Thyroid gland (tissue), 4 donors: ENCODE measurements around the gene KLHL28.

Source experiments
- POLR2A ChIP-seq, 2 donors: fragments of 450-650 bp; IDR thresholded peaks; one replicate each; pipeline ENCODE4 v1.6.1; 2017; ENCODE audit warnings: antibody characterized with exemption in 2 of 2, mild to moderate bottlenecking in 2 of 2, moderate library complexity in 1 of 2
- TF ChIP-seq, protein P1 (sequence below), 6 experiments: fragments of 200-600 bp in 3 of 6; fragments of 450-650 bp in 3 of 6; sonication (generic) in 3 of 6; IDR thresholded peaks; one replicate each; pipeline ENCODE4 v1.5.1; 2016 to 2019; ENCODE audit warnings: antibody characterized with exemption in 6 of 6, mild to moderate bottlenecking in 2 of 6, inconsistent platforms in 1 of 6, moderate library complexity in 1 of 6

DNA sequence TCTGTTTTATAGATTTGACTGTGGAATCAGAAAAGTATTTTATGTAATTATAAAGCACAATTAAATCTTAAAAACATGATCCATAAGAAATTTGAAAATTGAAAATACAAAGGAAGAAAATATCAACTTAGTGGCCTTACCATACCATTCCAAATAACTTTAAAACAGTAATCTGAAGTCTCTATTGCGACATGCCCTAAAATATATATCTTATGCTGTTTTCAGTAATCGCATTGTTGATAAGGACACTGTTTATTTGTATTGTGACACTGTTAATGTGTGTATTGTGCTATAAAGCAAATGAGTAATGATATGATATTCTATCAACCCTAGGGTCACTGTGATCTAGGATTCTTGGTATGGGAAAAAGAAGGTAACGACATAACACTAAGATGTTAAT lies 7.0 kb downstream of the KLHL28 start:
- TF ChIP-seq POLR2A (IDR thresholded peaks at IDR 0.05): no peak
- TF ChIP-seq, protein P1, sequence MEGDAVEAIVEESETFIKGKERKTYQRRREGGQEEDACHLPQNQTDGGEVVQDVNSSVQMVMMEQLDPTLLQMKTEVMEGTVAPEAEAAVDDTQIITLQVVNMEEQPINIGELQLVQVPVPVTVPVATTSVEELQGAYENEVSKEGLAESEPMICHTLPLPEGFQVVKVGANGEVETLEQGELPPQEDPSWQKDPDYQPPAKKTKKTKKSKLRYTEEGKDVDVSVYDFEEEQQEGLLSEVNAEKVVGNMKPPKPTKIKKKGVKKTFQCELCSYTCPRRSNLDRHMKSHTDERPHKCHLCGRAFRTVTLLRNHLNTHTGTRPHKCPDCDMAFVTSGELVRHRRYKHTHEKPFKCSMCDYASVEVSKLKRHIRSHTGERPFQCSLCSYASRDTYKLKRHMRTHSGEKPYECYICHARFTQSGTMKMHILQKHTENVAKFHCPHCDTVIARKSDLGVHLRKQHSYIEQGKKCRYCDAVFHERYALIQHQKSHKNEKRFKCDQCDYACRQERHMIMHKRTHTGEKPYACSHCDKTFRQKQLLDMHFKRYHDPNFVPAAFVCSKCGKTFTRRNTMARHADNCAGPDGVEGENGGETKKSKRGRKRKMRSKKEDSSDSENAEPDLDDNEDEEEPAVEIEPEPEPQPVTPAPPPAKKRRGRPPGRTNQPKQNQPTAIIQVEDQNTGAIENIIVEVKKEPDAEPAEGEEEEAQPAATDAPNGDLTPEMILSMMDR (IDR thresholded peaks at IDR 0.05): no peak
